Raji (cell line): Measurements from ENCODE around the gene LEMD2.

Experiments
- POLR2A ChIP-seq: IDR thresholded peaks from 2 replicates; pipeline ENCODE4 v1.6.1; 2011; ENCODE audit warnings: low read depth, low read length, control low read depth; ENCODE audit not compliant: insufficient read depth

The LEMD2 gene

DNA sequence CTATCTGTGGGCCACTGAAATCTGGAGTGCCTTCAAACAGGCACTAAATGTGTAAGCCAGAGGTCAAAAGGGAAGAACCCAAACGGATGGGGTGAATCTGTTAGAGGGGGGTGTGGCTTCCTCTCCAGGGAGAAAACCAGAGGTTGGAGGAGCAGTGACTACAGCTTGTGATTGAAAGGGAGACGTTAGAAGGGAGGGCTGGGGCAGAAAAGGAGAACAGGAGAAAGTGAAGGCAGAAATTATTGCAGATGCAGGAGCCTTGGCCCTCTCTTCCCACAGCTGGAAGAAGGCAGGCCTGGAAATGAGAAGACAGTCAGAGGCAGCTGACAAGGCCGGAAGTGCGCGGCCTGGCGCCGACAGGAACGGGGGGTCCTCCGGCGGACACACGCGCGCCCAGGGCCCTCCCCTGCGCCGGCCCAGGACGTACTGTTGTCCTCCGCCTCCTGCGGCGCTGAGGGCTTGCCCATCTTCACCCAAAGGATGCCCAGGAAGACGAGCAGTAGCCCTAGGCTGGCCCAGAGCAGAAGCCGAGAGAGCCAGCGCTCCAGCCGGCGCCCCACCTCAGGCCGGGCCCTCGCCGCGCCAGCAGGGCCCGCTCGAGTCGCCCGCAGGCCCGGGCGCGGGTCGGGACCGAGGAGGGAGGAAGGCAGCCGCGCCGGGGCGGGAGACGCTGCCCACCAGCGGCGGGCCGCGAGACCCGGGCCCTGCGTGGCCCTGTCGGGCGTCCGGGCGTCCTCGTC lies 806 bp downstream of the LEMD2 start:
- peak; percentile 71 for TF ChIP-seq POLR2A

DNA sequence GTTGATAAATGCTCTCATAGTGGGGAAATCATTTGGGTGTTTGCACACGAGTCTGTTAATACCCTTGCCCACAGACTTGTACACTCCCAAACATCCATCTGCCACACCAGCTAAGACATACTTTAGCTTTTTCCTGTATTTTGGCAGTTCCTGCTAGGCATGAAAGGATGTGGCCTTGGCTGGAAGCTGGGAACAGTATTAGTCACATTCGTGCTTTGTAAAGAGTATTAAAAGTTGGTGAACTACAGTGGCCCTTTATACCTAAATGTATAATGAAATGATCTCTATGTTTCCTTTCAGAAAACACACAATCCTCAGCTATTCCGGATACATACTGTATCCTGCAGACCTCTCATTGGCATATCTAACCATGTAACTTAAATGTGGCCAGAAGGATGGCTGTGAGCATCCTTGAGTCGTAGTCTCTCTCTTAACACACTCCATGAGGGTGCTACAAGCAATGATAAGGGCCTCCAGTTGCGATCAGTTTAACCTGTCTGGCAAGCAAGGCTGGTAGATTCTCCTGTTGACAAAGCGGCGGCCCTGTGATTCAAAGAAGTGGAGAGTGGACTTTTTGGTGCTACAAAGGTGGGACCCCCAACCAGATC lies 1.5 kb downstream of the LEMD2 start:
- TF ChIP-seq POLR2A: 0 out of 2 replicates have a peak, but pooled peaks have one; percentile 2

DNA sequence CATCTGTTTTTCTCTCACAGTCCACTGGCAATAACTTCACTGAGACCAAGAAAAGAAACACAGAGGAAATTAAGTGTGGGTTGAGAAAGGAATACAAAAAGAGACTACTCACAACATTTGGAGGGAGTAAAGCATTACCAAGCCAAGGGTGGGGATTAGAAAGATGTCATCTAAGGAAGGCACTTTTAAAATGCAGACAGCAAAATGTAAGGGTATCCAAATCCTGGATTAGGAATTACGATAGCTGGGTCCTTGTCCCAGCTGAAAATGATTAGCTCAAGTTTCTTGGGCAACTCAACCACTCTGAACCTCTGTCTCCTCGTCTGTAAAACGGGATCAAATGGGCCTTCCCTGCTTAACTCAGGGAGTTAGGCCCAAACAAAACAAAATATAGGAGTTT lies 2.2 kb downstream of the LEMD2 start:
- no peak for TF ChIP-seq POLR2A

DNA sequence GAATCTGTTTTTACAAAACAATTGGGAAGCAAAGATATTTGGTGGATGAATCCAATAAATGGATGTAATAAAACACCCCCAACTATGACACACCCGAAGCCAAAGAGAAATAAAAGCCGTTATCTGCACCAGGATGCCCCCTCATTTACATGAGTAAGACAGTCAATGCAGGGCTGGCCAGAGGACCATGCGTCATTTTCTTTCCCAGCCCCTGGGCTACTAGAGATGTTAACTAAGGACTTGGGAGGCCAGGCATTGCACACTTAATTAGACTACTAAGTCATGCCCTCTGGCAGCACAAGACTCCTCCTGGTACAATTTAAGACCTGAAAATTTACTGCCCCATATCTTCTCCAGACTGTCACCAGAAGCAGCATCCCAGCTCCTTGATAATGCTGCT lies 3.2 kb downstream of the LEMD2 start:
- TF ChIP-seq POLR2A: no peak

DNA sequence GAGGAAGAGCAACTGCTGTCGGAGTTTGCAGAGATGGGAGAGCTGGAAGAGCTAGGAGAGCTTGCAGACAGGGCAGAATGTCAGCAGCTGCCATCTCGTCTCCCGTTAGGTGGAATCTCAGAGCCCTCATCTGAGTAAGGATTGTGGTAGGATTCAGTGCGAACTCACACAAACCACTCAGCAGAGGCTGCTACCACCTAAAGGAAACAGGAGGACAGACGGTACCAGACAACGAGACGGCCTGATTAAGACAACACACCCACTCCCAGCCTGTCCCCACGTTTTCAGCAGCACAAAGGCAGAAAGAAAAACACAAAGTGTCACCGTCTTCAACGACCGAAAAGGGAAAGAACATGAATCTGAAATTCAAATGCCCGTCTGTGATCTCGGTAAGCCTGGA lies 4.1 kb downstream of the LEMD2 start:
- no peak for TF ChIP-seq POLR2A

DNA sequence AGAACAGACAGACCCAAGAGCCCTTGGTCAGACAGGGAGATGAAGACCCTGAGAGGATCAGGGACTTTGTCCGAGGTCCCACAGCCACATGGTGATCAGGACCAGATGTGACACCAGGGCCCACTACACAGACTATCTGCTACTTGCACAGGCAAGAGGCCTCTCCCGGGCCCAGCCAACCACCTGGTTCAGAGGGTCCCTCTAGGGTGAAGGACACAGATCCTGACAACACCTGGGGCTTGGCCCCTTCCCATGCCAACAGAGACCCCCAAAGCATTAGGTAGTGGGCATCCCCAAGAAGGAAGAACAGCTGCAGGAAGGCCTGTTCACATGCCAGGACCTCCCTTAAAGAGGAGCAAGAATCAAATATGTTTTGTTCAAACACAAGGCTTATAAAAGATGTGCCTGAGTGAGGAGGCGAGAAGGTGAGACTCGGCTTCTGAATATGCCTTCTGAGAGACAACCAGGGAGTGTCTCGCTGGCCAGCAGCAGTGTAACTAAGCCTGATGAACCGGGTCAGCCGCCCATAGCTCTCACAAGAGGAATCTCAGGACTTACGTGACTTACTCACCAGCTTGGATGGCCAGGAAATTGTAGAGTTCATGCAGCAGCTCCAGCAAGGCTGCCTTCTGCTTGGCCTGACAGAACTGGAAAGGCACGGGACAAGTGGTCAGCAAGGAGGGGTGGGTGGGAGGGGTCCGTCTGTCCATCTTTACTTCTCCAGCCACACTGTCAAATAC lies 5.0 kb downstream of the LEMD2 start:
- no peak for TF ChIP-seq POLR2A

DNA sequence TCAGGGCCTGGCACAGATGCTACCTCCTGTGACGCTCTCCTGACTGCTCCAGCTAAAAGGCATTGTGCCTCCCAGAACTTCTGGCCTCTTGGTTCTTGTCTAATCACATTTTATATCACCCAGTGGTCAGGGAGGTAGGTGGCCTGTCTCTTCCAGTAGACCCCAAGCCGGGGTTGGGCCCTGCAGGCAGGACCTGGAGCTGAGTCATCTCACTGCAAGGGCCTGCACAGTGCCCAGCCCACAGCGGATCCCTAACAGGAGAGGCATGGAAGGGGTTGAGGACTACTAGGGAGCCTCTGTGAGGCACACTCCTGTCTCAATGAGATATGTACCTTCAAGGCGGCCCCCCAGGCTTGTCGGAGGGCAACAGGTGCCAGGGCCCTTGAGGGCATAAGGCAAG lies 6.4 kb downstream of the LEMD2 start:
- no peak for TF ChIP-seq POLR2A

DNA sequence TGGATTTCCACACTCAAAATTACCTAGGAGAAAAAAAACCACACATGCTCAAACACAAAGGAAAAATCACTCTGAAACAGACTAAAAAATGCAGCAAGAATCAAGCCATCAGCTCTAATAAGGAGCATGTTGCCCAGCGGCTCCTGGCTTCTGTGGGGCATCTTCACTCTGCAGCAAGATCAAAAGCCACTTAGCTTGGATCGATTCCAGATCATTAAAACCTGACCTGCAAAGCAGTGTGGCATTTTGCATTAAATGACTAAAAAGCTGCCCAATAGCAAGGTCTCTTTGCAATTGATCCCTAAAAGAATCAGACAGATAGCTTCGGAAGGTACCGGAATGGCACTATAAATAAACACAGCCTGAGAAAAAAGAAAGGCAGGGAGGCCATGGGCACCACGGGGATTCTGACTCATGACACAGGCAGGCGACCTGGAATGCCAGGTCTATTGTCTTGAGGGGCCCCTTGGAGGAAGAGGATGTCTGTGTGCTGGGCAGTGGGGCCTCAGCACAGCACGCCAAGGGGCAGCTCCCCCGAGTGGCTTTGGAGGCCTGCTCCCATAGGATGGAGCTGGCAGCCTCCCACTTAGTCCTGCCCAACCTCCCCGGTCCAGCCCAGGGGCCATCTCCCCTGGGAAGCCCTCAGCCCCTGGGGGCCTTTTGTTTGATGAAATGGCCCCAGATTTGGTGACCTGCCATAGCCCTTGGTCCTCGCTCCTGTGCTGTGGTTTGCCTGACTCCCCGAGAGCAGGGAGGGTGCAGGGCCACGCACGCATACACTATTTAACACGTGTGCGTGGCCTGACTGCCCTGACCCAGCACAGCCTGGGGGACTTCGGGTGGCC lies 7.6 kb downstream of the LEMD2 start:
- no peak for TF ChIP-seq POLR2A

DNA sequence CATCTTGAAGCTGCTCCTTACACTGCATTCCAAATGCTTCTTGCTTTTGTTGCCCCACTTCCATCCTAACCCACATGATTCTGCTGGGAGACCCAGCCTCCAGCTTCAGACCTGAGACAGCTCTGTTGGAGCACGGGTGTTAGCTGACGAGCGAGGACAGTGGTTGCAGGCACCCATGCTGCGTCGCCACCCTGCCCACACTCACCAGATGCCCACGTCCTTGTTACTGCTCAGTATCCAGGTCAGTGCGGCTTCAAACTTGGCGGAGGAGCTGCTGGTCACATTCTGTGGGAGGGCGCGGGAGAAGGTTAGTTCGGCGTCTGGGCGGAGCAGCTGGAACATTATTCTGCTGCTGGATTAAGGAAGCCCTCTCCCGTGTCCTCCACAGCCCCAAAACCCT lies 9.0 kb downstream of the LEMD2 start:
- no peak for TF ChIP-seq POLR2A

DNA sequence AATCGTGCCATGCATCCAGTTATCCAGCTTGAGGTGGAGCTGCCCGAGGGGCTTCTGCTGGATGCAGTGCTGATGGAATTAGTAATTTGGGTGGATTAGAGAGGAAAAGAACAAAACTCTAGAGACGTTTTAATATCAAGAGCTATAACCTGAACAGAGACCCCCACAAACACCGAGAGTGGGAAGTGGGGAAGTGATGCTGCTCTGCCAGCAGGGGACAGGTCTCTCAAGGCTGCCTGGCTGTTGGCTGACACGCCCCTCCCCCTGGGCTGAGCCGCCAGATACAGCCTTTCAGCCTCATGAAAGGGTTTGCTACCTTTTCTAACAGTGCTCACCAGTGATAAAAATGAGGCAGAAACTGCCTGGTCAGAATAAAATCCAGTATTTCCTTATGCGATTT lies 9.6 kb downstream of the LEMD2 start:
- TF ChIP-seq POLR2A: no peak

DNA sequence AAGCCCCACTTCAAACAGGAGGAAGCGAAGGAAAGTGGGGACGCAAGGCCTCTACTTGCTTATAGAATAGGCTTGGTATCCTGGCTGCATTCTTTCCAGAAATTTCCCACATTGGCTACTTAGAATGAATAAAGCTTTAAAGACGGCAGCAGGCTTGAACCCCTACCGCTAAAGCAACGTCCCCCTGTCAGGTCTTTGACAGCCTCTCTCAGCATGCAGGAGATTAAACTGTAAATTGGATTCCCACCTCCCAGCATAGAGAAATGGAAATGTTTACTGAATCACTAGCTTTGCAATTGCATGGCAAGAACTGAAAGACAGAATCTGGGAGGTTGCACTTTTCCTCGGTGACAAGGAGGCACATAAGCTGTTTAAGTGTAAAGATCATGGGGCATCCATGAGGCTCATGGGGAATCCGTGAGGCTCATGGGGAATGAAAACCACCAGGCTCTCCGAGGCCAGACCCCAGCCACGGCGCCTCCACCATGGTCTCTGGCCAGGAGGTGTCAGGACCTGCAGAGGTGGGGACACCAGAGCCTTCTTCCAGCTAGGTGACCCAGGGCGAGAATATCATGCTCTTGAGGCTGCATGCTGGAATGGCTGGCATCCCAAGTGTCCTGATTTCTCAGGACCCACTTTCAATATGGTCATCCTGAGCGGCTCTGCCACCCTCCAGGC lies 10.3 kb downstream of the LEMD2 start:
- no peak for TF ChIP-seq POLR2A

DNA sequence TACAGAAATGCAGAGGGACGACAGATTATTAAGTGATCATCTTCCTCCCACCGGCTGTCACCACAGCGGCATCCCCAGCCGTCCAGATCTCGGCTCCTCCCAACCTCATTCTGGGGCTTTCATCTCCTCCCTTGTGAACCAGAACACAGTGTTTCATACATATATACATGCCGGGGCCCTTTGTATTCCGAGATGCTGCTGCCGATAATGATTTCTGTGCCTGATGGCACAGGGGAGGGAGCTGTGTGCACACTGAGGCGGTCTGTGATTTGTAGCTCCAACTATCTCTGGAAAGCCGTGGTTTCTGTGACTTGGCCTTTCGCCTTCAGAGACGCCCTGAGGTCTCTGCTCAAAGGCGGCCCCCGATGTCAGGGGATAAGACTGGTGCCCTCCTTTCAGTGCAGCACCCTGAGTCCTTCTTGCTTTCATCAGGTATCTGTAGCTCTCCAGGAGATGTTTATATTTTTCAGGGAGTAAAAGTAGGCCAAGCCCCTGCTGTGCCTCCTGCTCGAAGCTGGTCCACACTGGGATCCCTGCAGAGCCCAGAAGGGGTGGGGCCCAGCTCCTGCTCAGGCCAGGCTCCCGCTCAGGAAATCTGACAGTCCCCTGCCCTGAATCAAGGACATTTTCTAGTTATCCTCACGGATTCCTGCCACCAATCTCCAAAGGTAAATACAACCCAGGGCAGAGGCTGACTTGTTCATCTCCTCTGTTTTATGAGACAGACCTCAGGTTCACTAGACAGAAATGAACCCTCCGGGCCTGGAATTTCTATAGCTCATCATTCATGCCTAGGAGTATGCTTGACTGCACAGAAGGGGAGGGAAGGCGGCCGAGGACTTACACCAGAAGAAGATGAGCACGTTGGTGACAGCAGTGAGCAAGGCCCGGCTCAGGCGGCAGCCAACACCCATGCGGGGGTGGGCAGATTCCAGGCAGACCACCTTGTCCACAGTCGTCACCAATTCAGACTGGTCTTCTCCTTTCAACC lies 11.2 kb downstream of the LEMD2 start:
- TF ChIP-seq POLR2A: no peak

DNA sequence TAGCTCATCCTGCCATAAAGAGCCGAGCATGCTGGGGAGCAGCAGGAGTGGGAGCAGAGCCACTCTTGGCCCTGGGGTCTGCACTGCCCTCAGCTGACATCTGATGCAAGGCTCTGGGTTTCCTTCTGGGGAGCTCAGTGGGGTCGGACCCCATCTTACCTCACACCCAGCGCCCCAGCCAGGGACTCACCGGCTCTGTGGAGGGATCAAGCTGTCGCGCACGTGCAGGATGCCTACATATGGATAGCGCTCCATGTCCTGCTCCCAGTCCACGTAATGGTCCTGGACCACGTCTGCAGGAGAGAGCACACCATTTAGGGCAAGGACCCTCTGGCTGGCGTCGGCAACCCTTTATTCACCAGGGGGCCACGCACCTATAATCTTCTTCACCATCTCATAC lies 12.2 kb downstream of the LEMD2 start:
- TF ChIP-seq POLR2A: no peak

DNA sequence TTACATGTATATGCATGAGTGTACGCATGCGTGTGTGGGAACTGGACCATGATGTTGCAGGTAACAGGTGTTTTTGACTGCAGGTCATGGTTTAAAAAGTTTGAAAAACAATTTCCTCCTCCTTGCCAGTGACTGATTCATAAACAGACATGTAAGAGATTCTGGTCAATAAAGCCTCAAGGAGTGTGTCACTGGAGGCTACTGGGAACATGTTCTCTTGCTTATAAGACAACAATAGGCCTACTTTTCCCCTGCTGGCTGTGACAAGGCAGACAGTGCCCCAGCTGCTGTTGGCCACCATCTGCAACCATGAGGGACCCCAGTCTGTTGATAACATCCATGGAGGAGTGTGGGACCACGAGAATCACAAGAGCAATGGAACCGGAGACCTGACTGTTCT lies 12.7 kb downstream of the LEMD2 start:
- no peak for TF ChIP-seq POLR2A

DNA sequence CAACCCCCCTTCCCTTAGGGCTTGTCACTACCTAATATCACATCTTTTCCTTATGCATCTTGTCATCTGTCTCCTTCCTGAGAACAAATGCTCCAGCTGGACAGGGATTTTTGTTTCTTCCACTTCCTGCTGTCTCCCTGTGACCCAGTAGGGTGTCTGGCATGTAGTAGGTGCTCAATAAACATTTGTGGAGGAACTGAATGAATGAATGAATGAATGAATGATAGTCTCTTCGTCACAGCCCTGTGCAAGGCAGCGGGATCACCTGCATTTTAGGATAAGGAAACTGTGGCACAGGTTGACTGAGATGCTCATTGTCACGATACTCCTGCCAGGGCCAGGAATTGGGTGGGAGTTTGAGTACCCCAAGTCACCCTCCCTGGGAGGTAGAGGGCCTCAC lies 14.2 kb downstream of the LEMD2 start:
- no peak for TF ChIP-seq POLR2A
